ENCODE results near the gene FAM13A.

FAM13A gene

GRCh38 chr4:88802585-88803286 lies 254.2 kb downstream of the FAM13A start:
- peak; percentile 21 for DNase-seq

GRCh38 chr4:88802138-88802537 lies 254.8 kb downstream of the FAM13A start:
- TF ChIP-seq CTCF (IDR thresholded peaks at IDR 0.05; ENCODE audit: low read depth, low read length, missing control alignments), result no peak
- in situ Hi-C loops (cut with HindIII; ENCODE audit: low pct_ligation_motif_present, low sequenced_read_pairs), result loop anchor here (25.0 kb wide), 1 partner anchor 210 kb away; no protein-coding TSS in a partner anchor
- DNase-seq, result no peak
- Histone ChIP-seq H3K27ac (no peak overlapping the region), H3K4me3 (ENCODE audit: low read depth, low read length) (no peak overlapping the region), H3K36me3 (replicated peaks) (no peaks in the 10 kb centered on the region), H3K27me3 (replicated peaks) (no peaks in the 10 kb centered on the region)

More at GRCh38 chr4:88802585-88803286, 254.2 kb downstream of the FAM13A start:
- in situ Hi-C loops (cut with HindIII; ENCODE audit: low pct_ligation_motif_present, low sequenced_read_pairs), result loop anchor here (25.0 kb wide), 1 partner anchor 210 kb away; no protein-coding TSS in a partner anchor
- Histone ChIP-seq H3K36me3 (replicated peaks) (no peaks in the 10 kb centered on the region), H3K27me3 (replicated peaks) (no peaks in the 10 kb centered on the region), H3K27ac (peak overlapping the region; percentile 39), H3K4me3 (ENCODE audit: low read depth, low read length) (no peak overlapping the region)
- TF ChIP-seq CTCF (IDR thresholded peaks at IDR 0.05; ENCODE audit: low read depth, low read length, missing control alignments), result no peak

GRCh38 chr4:88799900-88800299 lies 257.1 kb downstream of the FAM13A start:
- in situ Hi-C loops (cut with HindIII; ENCODE audit: low pct_ligation_motif_present, low sequenced_read_pairs), result loop anchor here (25.0 kb wide), 1 partner anchor 212 kb away; no protein-coding TSS in a partner anchor
- Histone ChIP-seq H3K27me3 (replicated peaks) (no peaks in the 10 kb centered on the region), H3K4me3 (ENCODE audit: low read depth, low read length) (no peak overlapping the region), H3K36me3 (replicated peaks) (no peaks in the 10 kb centered on the region), H3K27ac (no peak overlapping the region)
- TF ChIP-seq CTCF (IDR thresholded peaks at IDR 0.05; ENCODE audit: low read depth, low read length, missing control alignments), result no peak
- DNase-seq, result no peak

GRCh38 chr4:88797725-88798124 lies 259.3 kb downstream of the FAM13A start:
- TF ChIP-seq CTCF (IDR thresholded peaks at IDR 0.05; ENCODE audit: low read depth, low read length, missing control alignments), result no peak
- no peaks in the 10 kb centered on the region for H3K36me3 ChIP-seq (replicated peaks)
- in situ Hi-C loops (cut with HindIII; ENCODE audit: low pct_ligation_motif_present, low sequenced_read_pairs), result no loop called here
- no peak overlapping the region for H3K27ac ChIP-seq
- no peaks in the 10 kb centered on the region for H3K27me3 ChIP-seq (replicated peaks)
- no peak overlapping the region for H3K4me3 ChIP-seq (ENCODE audit: low read depth, low read length)
- DNase-seq, result no peak

- H3K4me3 ChIP-seq (ENCODE audit: low read depth, low read length), result no peak overlapping the region
- no peak overlapping the region for H3K27ac ChIP-seq
- in situ Hi-C loops (cut with HindIII; ENCODE audit: low pct_ligation_motif_present, low sequenced_read_pairs), result no loop called here
- no peaks in the 10 kb centered on the region for H3K27me3 ChIP-seq (replicated peaks)
- no peaks in the 10 kb centered on the region for H3K36me3 ChIP-seq (replicated peaks)
- TF ChIP-seq CTCF (IDR thresholded peaks at IDR 0.05; ENCODE audit: low read depth, low read length, missing control alignments), result no peak
- no peak for DNase-seq
Observed at GRCh38 chr4:88796545-88796944, 260.4 kb downstream of the FAM13A start.

- Histone ChIP-seq H3K4me3 (ENCODE audit: low read depth, low read length) (no peak overlapping the region), H3K27ac (no peak overlapping the region), H3K27me3 (replicated peaks) (no peaks in the 10 kb centered on the region), H3K36me3 (replicated peaks) (no peaks in the 10 kb centered on the region)
- in situ Hi-C loops (cut with HindIII; ENCODE audit: low pct_ligation_motif_present, low sequenced_read_pairs), result no loop called here
- no peak for TF ChIP-seq CTCF (IDR thresholded peaks at IDR 0.05; ENCODE audit: low read depth, low read length, missing control alignments)
- no peak for DNase-seq
Observed at GRCh38 chr4:88794952-88795351, 262.0 kb downstream of the FAM13A start.
